Midbrain (tissue), 1 donor: ENCODE results near the gene KDM5B.

Experiments used
- DNase-seq: peaks from one replicate; lab custom pipeline; 2025; lab: John Stamatoyannopoulos, UW

KDM5B gene

GRCh38 chr1:202685641-202686040 is 122.6 kb downstream of the KDM5B start:
- DNase-seq: no peak

DNA sequence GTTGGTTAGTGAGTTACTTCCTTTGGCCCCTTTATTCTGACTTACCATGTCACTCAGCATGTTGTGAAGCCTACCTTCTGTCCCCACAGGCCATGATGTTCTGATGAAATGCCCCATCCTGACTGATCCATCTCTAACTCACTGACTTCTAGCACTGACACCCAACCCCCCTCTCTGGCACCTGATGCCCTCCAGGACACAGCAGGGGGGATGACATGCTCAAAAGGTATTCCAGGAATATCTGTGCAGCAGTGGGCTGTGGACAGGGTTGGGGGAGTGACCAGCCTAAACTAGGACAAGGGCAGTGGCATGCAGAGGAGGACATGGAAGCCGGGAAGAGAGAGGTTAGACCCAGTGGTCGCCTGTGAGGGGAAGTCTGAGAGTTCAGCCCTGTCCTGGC is 123.5 kb downstream of the KDM5B start:
- DNase-seq: no peak

DNA sequence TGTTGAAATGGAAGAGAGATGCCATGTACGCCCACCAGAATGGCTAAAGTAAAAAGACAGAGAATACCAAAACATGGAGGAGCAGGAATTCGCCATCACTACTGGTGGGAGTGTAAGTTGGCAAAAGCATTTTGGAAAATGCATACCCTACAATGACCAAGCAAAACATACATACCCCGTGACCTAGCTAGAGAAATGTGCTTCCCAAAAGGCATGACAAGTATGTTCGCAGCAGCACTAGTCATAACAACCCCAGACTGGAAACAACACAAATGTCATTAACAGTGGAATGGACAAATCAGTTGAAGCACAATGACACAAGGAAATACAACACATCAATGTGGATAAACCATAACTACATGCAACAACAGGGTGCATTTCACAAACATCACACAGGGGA is 125.2 kb downstream of the KDM5B start:
- DNase-seq: no peak

- DNase-seq: no peak
These were observed 125.7 kb downstream of the KDM5B start for GRCh38 chr1:202682477-202682876.

GRCh38 chr1:202681736-202682420 is 126.3 kb downstream of the KDM5B start:
- DNase-seq: no peak

DNA sequence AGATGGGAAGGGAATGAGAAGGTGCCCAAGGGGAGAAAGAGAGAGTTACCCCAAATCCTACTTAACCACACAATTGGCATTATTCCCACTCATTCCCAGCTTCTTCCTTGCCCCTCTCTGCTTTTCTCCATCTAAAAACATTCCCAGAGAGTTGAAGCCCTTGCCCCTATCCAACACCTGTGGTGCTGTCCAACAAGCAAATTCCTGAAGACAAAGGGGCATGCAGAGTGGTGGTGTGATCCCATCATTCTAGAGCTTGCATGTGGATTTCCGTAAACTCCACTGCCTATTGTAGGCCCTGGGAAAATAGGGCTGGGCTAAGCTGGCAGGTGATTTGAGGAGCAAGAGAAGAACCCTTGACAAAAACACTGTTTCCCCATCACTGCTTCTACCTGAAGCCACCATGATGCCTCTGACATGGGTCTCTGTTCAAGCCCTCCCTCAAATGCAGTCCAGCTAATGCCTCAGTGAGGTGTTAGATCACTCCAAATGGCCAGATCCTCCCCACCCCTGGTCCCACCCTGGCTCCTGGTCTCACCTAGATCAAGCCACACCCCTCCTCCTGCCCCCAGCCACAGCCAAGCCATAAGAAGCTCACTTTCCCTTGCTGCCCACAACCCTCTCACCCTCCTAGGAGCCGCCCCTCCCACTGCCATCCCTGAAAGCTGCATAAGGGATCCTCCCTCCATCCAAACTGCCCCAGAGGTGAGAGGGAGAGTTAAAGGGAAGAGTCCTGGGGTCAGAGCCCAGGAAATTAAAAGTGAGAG is 127.5 kb downstream of the KDM5B start:
- no peak for DNase-seq

DNA sequence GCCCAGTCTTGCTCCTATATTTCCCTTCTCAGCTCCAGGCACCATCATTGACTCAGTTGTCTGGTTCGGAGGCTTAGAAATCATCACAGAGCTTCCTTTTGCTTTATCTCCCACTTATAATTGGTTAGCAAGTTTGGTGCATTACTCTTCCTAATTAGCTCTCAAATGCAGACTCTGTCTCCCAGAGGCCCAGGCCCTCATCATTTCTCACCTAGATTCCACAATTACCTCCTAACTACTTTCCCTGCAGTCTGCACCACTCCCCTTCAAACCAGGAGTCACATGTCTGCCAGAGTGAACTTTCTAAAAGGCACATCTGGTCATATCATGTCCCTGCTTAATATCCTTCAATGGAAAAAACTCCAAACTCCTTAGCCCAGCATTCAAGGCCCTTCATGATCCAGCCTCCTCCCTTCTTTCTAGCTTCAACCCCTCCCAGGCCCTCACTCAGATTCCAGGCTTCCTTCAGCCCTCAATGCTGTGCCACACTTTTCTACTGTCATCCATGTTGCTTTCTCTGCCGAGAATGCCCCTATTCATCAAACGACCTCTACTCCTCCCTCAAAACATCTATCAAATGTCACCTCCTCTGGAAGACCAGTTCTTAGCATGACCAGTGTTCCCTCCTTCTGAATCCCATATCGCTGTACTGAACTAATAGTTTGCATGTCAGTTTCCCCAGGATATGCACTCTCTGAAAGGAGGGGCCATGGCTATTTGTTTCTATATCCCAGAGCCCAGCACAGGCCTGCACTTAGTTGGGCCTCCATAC is 128.6 kb downstream of the KDM5B start:
- DNase-seq: no peak

DNA sequence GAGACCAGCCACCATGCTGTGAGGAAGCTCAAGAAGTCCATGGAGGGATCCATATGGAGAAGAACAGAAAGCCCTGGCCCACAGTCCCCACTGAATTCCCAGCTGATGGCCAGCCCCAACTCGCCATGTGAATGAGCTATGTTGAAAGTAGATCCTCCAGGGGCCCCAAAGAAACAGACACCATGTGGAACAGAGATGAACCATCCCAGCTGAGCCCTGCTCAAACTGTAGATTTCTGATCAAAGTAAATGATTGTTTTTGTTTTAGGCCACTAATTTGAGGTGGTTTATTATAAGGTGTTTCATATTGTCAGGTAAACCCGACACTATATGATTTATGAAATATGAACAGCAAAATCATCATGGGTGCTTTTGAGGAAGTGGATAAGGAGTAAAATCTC is 130.8 kb downstream of the KDM5B start:
- no peak for DNase-seq
